Stimulated activated CD8-positive, alpha-beta memory T cell treated with anti-CD3 and anti-CD28 coated beads, Interleukin-7, amount 100 ng/mL, for 48 hours (primary cell): Measurements from ENCODE around the gene FSTL4.

Experiments
- DNase-seq, 2 donors: peaks; one replicate each; pipeline ENCODE4 v3.0.0-alpha.2; 2020; ENCODE audit warnings: low read depth in 1 of 2; ENCODE audit errors: extremely low read depth in 1 of 2

The FSTL4 gene

DNA sequence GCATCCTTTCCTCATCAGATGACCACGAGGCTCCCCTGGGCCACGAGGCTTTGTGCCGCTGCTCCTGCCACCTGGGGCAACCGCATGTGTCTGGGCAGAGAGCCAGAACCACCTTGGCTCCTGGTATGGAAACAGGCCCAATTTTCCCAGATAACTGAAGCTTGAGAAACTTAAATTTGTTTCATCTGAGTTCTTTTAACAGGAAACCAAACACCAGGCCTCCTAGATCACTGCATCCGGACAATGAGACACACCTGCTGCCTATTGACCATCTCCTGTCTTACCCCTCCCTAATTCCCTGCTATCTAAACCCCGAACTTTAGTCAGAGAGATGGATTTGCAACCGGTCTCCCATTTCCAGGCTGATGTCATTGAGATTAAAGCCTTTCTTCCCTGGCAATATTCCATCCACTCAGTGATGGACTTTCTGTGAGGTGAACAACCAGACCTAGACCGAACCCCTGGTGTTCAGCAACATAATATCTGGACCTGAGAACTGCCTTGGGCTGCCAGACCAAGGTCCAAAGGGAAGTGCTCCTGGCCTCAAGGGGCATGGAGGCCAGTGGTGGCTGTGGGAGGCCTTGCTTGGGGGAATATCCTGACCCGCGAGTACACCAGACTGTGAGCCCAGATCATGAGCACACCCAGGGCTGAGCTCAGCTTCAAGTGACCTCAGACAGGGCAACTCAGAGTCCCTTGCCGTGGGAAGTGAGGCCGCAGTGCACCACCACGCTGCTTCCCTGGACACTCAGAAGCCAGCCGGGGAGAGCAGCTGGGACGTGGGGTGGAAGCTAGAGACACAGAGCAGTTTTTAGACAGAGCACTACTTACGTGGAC lies 360.8 kb downstream of the FSTL4 start:
- DNase-seq = no peak

GRCh38 chr5:133250527-133250926 lies 361.8 kb downstream of the FSTL4 start:
- no peak for DNase-seq

DNA sequence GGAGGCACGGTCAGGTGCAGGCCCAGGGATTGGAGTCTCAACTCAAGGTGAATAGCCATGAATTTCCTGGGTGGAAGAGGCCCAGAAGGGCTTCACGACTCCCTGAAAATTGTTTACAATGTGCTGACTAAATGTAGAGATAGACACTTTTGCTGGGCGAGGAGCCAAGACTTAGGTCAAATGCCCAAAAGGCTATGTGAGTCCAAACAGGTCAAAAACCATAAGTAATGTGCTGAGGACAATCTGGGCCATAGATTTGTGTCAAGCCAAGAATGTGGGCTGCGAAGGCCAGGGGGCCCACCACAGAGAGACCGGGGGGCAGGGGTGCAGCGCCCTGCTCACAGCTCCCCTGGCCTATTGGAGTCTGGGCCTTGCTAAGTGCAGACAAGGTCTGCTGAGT lies 362.7 kb downstream of the FSTL4 start:
- DNase-seq = no peak

DNA sequence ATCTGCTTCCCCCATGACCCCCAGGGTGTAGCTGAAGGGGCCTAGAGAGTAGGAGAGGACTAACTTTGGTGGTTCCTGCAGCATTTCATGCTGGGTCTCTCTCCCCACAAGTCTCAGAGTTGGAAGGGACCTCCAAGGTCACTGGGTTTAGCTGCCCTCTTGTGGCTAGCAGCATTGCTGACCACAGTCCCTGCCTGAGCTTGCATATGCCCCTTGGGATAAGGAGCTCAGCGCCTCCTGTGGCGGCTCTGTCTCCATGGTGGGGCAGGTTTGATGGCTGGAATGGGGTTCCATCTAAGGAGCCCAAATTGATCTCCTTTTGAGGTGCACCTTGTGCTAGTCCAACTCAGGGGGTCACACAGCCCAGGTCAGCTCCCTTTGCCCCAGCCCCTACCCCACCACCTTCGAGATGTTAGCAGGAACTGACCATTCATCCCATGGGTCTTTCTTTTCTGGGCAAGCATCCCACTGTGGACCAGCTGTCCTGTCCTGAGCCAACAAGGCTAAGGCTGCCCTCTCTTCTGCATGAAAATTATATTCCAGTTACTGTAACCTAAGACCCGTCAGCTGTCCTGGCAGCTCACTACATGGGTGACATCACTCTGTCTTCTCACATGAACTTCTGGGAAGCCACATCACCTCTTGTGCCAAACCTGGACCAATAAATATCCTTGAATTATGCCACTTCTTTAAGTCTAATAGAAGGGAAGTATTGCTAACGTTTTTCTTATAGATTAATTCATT lies 364.3 kb downstream of the FSTL4 start:
- no peak for DNase-seq

- DNase-seq = no peak
Measured at GRCh38 chr5:133247151-133247709, 365.1 kb downstream of the FSTL4 start.

DNA sequence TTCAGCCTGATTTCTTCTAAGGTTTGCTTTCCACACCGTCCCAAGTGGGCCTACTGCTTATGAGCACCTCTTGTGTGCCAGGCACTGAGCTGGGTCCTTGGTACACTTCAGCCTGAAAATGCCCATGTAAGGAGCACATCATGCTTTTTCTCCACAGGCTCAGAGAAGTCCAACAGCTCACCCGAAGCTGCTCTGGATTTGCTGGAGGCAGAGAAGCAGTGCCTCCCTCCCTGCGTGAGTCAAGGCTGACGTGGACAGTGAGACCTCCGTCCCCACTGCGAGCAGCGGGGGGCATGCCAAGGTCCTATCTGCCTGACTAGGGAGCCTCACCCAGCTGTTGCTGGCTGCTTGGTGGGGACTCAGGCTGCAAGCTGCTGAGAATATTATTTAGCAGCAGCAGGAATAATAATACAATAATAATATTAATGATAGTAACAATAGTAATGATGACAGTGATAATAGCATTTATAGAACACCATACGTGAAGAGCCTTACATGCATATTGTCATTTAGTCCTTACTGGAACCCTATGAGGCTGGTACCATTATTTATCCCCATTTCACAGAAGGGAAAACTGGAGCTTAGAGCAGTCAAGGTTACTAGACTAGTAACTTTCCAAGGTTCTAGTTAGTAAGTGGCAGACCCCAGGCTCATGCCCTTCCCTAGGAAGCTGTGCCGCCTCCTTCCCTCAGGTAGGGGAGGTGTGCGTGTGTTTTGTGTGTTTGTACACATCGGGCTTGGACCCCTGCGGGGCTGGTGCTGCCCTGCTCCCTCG lies 365.8 kb downstream of the FSTL4 start:
- no peak for DNase-seq

DNA sequence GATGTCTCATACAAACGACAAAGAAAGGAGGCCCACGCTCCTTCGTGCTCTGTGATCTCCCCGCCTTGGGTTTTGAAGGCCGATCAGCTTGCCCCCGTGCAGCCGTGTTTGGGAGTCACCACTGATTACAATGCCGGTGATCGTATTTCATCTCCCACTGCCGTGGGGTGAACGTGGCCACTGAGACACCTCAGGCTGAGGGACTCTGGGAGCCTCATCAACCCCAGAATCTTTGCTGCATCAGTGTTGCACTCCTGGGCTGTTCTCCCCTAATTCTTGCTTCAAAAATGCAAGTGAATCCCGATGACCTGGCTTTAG lies 366.3 kb downstream of the FSTL4 start:
- DNase-seq = no peak

DNA sequence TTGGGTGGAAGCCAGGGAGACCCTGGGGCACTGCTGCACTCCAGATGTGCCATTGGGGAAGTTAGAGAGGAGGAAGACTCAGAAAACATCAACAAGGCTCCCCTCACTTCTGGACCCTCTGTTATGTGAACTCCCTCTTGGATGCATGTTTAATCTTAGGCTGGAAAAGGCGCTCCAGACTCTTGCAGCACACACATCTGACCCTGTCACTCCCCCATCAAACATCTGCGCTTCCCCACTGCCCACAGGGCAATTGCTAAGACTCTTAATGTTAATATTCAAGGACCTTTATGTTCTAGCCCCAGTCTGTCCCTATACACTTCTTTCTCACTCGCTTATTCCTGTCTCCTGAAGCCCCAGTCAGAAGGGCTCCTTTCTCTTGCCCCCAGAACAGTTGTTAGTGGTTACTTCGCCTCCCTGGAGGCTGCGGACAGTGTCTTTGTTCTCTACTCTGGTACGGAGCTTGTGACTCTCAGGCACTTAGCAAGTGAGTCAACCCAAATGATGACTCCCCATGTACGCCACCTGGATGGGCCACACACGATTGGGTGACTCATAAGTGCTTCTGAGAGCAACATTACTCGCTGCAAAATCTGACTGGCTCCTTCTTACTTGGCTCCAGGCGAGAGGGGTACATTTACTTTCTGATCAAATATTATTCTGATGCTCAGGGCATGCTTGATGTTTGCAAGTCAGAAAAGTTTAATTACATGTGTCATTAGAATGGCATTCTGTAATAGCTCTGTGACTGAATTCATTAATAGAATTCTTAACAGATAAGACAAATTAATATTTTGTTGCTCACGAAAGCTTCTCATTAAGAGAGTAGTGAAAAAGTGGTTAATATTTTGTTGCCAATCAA lies 366.9 kb downstream of the FSTL4 start:
- DNase-seq = peak in 1 of 2 donors; percentile 69

- no peak for DNase-seq
Measured at GRCh38 chr5:133244242-133244641, 368.1 kb downstream of the FSTL4 start.

DNA sequence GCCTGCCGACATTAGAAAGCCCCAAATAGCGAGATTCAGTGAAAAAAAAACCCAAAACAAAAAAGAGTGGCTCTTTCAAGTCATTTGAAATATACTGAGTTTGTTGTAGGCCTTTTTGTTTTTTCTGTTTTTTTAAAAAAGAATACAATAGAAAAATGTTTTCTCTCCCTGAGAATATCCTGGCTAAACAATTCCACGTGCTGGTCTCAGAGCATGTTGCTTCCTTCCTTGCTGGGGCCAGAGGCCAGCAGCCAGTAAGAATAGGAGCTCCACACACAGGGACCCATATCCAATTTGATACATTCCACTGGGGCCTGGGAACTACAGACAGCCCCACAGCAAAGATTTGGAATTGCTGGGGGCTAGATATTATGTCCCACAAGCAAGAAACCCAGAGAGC lies 369.1 kb downstream of the FSTL4 start:
- no peak for DNase-seq

DNA sequence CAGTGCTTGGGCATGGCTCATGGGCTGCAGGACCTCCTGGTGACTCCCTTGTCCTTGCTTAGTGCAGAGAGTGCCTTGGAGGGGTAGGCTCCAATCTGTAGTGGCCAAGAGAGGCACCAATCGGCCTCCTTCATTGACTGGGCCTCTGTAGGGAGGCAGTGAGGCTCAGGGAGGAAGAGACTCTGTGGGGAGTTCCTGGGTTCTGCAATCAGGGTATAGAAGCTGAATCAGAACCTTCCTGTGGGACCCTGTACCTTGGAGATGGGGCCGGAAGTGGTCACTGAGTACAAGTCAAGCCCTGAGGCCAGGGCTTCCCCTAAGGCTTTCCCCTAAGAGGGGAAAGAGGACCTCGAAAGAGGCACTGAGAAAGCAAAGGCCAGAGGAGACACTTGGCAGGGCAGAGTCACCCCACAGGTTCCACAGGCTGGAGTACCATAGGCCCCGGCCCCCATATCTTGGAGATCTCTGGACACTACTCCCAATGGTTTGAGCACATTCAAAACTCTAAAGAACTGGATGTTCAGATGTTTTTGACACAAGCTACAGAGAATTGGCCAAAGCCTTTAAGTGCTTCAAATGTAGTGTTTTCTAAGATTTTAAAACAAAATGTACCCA lies 370.0 kb downstream of the FSTL4 start:
- DNase-seq = no peak

DNA sequence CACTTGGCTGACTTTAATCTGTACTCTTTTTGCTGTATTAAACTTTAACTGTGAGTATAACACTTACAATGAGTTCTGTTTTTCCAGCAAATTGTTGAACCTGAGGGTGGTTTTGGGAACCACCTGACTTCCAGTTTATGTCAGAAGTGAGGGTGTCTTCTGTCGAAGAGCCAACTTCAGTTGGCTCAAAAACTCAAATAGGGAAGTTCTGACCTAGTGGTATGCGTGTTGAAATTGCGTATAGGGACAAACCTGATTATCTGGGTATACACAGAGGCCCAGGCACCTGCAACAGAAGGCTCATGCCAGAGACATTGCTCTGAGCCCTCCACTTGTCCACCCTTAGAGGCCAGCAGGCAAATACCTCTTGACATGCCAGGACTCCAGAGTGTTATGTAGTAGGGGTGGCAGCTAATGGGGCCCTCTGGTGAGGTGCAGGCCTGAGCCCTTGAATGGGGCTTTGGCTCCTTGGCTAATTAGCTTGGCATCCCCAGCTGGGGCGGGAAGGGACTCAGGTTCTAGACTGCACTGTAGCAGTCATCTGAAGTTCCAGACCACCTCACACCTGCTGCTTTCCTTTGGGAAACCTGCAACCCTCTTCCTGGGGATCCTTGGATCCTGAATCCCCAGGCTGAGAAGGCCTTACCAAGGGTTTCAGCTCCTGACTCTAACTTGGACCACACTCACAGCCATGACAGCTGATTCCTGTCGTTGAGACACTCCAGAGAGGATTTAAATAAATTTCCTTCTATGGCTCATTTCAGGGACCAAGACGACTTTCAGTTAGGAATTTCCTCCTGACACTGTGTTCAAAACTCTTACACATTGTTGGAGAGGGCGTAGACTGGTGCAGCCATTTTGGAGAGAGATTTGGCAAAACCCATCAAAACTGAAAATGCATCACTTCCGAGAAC lies 370.9 kb downstream of the FSTL4 start:
- DNase-seq = no peak

DNA sequence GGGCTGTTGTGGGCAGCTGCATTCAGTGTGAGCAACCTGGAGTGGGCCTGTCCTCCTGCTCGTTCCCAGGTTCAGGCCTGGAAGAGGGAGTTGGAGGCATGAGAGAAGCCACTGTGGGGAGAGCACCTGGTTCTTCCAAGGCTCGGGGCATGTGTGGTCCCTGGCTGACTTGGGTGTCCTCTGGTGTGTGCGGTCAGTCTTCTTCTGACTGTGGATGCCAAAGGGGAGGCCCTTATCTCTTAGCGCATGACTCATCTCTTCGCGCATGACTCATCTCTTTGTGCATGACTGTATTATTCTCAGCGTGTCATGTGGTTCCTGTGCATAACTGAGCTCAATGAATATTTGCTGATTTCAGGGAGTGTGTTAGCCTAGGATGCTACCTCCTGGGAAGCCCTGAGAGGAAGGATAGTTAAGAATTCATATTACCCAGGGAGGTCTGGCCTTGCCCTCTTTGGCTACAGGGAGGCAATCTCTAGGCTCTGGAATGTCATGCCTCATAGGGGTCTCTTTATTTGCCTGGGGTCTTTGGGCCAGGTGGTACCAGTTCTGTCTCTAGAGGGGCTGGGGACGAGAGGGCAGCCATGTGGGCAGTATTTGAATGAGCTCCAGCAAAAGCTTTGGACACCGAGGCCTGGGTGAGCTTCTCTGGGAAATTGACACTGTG lies 371.8 kb downstream of the FSTL4 start:
- peak; percentile 7 to 51 for DNase-seq

GRCh38 chr5:133238426-133239205 lies 373.7 kb downstream of the FSTL4 start:
- no peak for DNase-seq

GRCh38 chr5:133236976-133237375 lies 375.4 kb downstream of the FSTL4 start:
- no peak for DNase-seq

DNA sequence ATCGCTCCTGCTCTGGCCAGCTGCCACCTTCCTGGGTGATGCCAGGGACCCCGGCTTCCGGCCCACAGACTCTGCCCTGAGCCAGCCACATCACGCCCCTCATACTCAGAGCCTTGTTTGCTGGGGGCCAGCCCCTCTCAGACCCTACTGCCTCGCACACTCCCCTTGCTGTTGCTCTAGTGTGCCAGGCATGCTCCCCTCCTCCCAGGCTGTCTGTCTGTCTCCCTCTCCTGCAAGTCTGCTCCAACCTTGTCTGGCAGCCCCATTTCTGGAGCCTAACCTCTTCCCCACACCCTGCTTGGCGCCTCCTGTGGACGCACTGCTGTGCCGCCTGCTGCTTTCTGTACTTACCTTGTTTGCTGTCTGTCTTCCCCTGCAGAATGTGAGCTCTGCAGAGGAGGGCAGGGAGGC lies 375.8 kb downstream of the FSTL4 start:
- no peak for DNase-seq

GRCh38 chr5:133235696-133236426 lies 376.5 kb downstream of the FSTL4 start:
- no peak for DNase-seq
